HUES48 (cell line): ENCODE measurements around the gene SCAF1.

ENCODE experiments used
- H3K27ac ChIP-seq: one replicate; pipeline ENCODE4 v1.7.0; 2013; ENCODE audit warnings: low read depth, low read length, inconsistent platforms
- H3K27me3 ChIP-seq: 2 replicates; pipeline ENCODE4 v1.6.1; 2013; ENCODE audit warnings: mild to moderate bottlenecking, low read length; ENCODE audit not compliant: control insufficient read depth, insufficient read depth
- H3K36me3 ChIP-seq: 2 replicates; pipeline ENCODE4 v1.6.1; 2013; ENCODE audit warnings: low read length; ENCODE audit not compliant: control insufficient read depth, insufficient read depth
- H3K4me1 ChIP-seq: 2 replicates; pipeline ENCODE4 v1.6.1; 2013; ENCODE audit warnings: mild to moderate bottlenecking, low read length; ENCODE audit not compliant: control insufficient read depth, insufficient read depth
- H3K4me3 ChIP-seq: 2 replicates; pipeline ENCODE4 v1.5.1; 2013; ENCODE audit warnings: mild to moderate bottlenecking, low read depth, low read length
- H3K9ac ChIP-seq: 2 replicates; pipeline ENCODE4 v1.6.1; 2013; ENCODE audit warnings: mild to moderate bottlenecking, low read depth, low read length, moderate library complexity
- H3K9me3 ChIP-seq: 2 replicates; pipeline ENCODE4 v1.6.1; 2013; ENCODE audit warnings: low read length; ENCODE audit not compliant: control insufficient read depth, insufficient read depth

The SCAF1 gene

GRCh38 chr19:49683814-49684250, 41.8 kb downstream of the SCAF1 start:
- Histone ChIP-seq H3K27me3 (no peaks in the 10 kb centered on the region), H3K27ac (no peak overlapping the region), H3K36me3 (peaks cover 81% of the 10 kb centered on the region), H3K4me3 (no peak overlapping the region), H3K9me3 (no peaks in the 10 kb centered on the region), H3K9ac (no peak overlapping the region), H3K4me1 (peaks cover 14% of the 10 kb centered on the region)

GRCh38 chr19:49684251-49684982, 42.4 kb downstream of the SCAF1 start:
- no peak overlapping the region for H3K4me3 ChIP-seq
- H3K27ac ChIP-seq, result no peak overlapping the region
- peaks cover 86% of the 10 kb centered on the region for H3K36me3 ChIP-seq
- no peak overlapping the region for H3K9ac ChIP-seq
- peaks cover 10% of the 10 kb centered on the region for H3K4me1 ChIP-seq
- no peaks in the 10 kb centered on the region for H3K27me3 ChIP-seq
- no peaks in the 10 kb centered on the region for H3K9me3 ChIP-seq

- peaks cover 7% of the 10 kb centered on the region for H3K4me1 ChIP-seq
- H3K36me3 ChIP-seq, result peaks cover 86% of the 10 kb centered on the region
- H3K4me3 ChIP-seq, result no peak overlapping the region
These were observed 43.1 kb downstream of the SCAF1 start for GRCh38 chr19:49684983-49685553.

GRCh38 chr19:49685845-49686332, 43.9 kb downstream of the SCAF1 start:
- Histone ChIP-seq H3K4me3 (no peak overlapping the region), H3K9me3 (no peaks in the 10 kb centered on the region), H3K9ac (no peak overlapping the region), H3K27me3 (no peaks in the 10 kb centered on the region), H3K4me1 (peaks cover 7% of the 10 kb centered on the region), H3K27ac (no peak overlapping the region), H3K36me3 (peaks cover 81% of the 10 kb centered on the region)

More at GRCh38 chr19:49684983-49685553, 43.1 kb downstream of the SCAF1 start:
- H3K27ac ChIP-seq, result no peak overlapping the region
- H3K27me3 ChIP-seq, result no peaks in the 10 kb centered on the region
- no peak overlapping the region for H3K9ac ChIP-seq
- H3K9me3 ChIP-seq, result no peaks in the 10 kb centered on the region

- Histone ChIP-seq H3K27me3 (no peaks in the 10 kb centered on the region), H3K9ac (no peak overlapping the region), H3K27ac (no peak overlapping the region), H3K9me3 (no peaks in the 10 kb centered on the region), H3K4me3 (no peak overlapping the region), H3K4me1 (peaks cover 10% of the 10 kb centered on the region), H3K36me3 (peaks cover 74% of the 10 kb centered on the region)
These were observed 44.6 kb downstream of the SCAF1 start for GRCh38 chr19:49686503-49687088.

GRCh38 chr19:49687150-49687549, 45.1 kb downstream of the SCAF1 start:
- no peak overlapping the region for H3K4me3 ChIP-seq
- no peak overlapping the region for H3K27ac ChIP-seq

GRCh38 chr19:49687566-49688316, 45.7 kb downstream of the SCAF1 start:
- H3K27me3 ChIP-seq, result no peaks in the 10 kb centered on the region
- no peak overlapping the region for H3K27ac ChIP-seq
- no peaks in the 10 kb centered on the region for H3K9me3 ChIP-seq
- H3K4me3 ChIP-seq, result no peak overlapping the region
- H3K9ac ChIP-seq, result no peak overlapping the region
- peaks cover 63% of the 10 kb centered on the region for H3K36me3 ChIP-seq
- H3K4me1 ChIP-seq, result peaks cover 12% of the 10 kb centered on the region

More at GRCh38 chr19:49687150-49687549, 45.1 kb downstream of the SCAF1 start:
- Histone ChIP-seq H3K4me1 (peaks cover 12% of the 10 kb centered on the region), H3K9me3 (no peaks in the 10 kb centered on the region), H3K27me3 (no peaks in the 10 kb centered on the region), H3K9ac (no peak overlapping the region), H3K36me3 (peaks cover 68% of the 10 kb centered on the region)

GRCh38 chr19:49688531-49689132, 46.6 kb downstream of the SCAF1 start:
- Histone ChIP-seq H3K4me3 (no peak overlapping the region), H3K36me3 (peaks cover 54% of the 10 kb centered on the region), H3K9me3 (no peaks in the 10 kb centered on the region), H3K9ac (no peak overlapping the region), H3K27me3 (no peaks in the 10 kb centered on the region), H3K4me1 (peaks cover 12% of the 10 kb centered on the region), H3K27ac (peak overlapping the region; percentile 12)

GRCh38 chr19:49689133-49690078, 47.4 kb downstream of the SCAF1 start, which contains the start of gene ADM5:
Gene ADM5, plus strand, starts transcription at chr19:49689594. Its CDS starts 244 bp downstream, at chr19:49689838.
- Histone ChIP-seq H3K9ac (peak within 1 kb of the TSS; percentile 50; the same call in 1 of the 2 replicates), H3K9me3 (no peaks in the 10 kb centered on the region), H3K36me3 (peaks cover 46% of the 10 kb centered on the region), H3K27ac (peak within 1 kb of the TSS; percentile 79), H3K4me3 (peak within 1 kb of the TSS; percentile 63), H3K4me1 (peaks cover 12% of the 10 kb centered on the region), H3K27me3 (no peaks in the 10 kb centered on the region)
